ENCODE data around the gene SLC9A7. TPM values are rescaled to one million over a fixed set of nuclear protein-coding genes. Genes with fewer than 3 reads are reported as not detected.

SLC9A7 gene
- total RNA-seq, 1 donor from 2014 or later = 8.2 TPM

DNA sequence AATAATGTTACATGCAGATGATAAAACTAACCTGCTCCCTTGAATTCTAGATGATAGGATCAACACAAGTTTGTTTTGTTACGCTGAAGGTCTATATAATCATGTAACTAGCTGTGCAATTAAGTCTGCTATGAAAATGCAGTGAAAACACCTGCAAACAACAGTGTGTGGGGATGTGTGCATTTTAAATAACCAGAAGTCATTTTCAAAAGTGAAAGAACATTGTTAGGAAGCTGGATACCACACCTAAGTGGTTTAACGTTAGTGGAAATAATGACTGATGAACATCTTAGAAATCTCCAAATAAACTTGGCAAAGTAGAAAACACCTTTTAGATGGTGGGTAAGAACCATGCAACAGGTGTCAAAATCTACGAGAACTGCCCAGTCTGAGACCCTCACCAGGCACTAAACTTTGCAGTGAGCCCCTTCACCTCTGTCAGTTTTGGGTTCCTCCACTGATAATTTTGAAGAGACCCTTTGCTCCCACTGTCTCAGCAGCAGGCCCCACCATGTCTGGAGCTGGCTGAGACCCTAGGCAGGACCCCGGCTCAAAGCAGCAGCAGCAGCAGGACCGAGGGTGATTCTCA is 148.8 kb downstream of the SLC9A7 start:
- TF ChIP-seq, protein P1, sequence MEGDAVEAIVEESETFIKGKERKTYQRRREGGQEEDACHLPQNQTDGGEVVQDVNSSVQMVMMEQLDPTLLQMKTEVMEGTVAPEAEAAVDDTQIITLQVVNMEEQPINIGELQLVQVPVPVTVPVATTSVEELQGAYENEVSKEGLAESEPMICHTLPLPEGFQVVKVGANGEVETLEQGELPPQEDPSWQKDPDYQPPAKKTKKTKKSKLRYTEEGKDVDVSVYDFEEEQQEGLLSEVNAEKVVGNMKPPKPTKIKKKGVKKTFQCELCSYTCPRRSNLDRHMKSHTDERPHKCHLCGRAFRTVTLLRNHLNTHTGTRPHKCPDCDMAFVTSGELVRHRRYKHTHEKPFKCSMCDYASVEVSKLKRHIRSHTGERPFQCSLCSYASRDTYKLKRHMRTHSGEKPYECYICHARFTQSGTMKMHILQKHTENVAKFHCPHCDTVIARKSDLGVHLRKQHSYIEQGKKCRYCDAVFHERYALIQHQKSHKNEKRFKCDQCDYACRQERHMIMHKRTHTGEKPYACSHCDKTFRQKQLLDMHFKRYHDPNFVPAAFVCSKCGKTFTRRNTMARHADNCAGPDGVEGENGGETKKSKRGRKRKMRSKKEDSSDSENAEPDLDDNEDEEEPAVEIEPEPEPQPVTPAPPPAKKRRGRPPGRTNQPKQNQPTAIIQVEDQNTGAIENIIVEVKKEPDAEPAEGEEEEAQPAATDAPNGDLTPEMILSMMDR (IDR thresholded peaks at IDR 0.05; ENCODE audit: insufficient read depth, low read length, severe bottlenecking) = no peak
- no peak overlapping the region for H3K4me3 ChIP-seq (ENCODE audit: low read depth, low read length)
- no peaks in the 10 kb centered on the region for H3K36me3 ChIP-seq (ENCODE audit: control insufficient read depth, insufficient read depth, low read length)
- DNase-seq (ENCODE audit: low read depth) = no peak
- H3K27me3 ChIP-seq (ENCODE audit: control insufficient read depth, insufficient read depth, low read length) = no peaks in the 10 kb centered on the region
- FAIRE-seq = no peak

DNA sequence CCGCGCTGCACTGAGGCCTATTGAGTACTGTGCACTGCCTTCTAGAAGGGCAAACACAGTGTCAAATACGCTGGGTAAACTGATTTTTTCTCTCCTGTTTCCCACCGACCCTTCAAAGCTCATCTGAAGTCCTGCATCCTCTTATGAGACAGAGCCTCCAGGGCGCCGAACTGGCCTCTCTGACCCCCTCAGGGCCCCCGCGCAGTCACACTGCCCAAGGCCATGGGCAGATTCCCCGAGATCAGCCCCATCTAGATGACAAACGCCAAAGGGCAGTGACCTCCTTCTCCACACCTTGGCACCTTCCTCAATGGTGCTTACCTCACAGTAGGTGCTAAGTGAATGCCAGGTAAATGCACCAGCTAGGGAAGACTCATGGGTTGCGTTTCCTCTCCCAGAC is 151.0 kb downstream of the SLC9A7 start:
- no peak for FAIRE-seq
- no peaks in the 10 kb centered on the region for H3K36me3 ChIP-seq (ENCODE audit: control insufficient read depth, insufficient read depth, low read length)
- H3K4me3 ChIP-seq (ENCODE audit: low read depth, low read length) = no peak overlapping the region
- DNase-seq (ENCODE audit: low read depth) = no peak
- TF ChIP-seq, protein P1 (IDR thresholded peaks at IDR 0.05; ENCODE audit: insufficient read depth, low read length, severe bottlenecking) = no peak
- H3K27me3 ChIP-seq (ENCODE audit: control insufficient read depth, insufficient read depth, low read length) = no peaks in the 10 kb centered on the region

- DNase-seq (ENCODE audit: low read depth) (no peak), FAIRE-seq (no peak)
- no peaks in the 10 kb centered on the region for H3K36me3 ChIP-seq (ENCODE audit: control insufficient read depth, insufficient read depth, low read length)
- no peak overlapping the region for H3K4me3 ChIP-seq (ENCODE audit: low read depth, low read length)
- TF ChIP-seq, protein P1 (IDR thresholded peaks at IDR 0.05; ENCODE audit: insufficient read depth, low read length, severe bottlenecking) = no peak
- no peaks in the 10 kb centered on the region for H3K27me3 ChIP-seq (ENCODE audit: control insufficient read depth, insufficient read depth, low read length)
Observed at GRCh38 chrX:46602468-46603102, 156.3 kb downstream of the SLC9A7 start.

DNA sequence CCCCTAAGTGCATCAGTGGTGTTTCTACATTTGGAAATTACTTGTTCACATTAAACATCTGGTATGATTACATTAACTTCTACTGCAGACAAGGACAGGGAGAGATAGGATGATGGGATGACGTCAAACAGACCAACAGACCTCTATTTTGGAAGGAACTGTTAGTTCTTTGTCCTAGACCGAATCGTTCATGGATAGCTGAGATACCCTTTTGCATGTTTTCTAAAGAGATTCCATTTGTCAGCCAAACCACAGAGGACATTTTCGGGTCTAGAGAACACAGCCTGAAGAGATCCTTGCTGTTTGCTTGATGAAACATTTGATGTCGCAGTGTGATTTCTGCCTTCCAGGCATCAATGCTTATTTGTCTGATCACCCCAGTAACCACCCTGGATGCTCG is 157.6 kb downstream of the SLC9A7 start:
- no peak for DNase-seq (ENCODE audit: low read depth)
- FAIRE-seq = no peak
- H3K27me3 ChIP-seq (ENCODE audit: control insufficient read depth, insufficient read depth, low read length) = no peaks in the 10 kb centered on the region
- TF ChIP-seq, protein P1 (IDR thresholded peaks at IDR 0.05; ENCODE audit: insufficient read depth, low read length, severe bottlenecking) = no peak
- H3K4me3 ChIP-seq (ENCODE audit: low read depth, low read length) = no peak overlapping the region
- no peaks in the 10 kb centered on the region for H3K36me3 ChIP-seq (ENCODE audit: control insufficient read depth, insufficient read depth, low read length)

- FAIRE-seq (no peak), DNase-seq (ENCODE audit: low read depth) (no peak)
- no peaks in the 10 kb centered on the region for H3K27me3 ChIP-seq (ENCODE audit: control insufficient read depth, insufficient read depth, low read length)
- H3K36me3 ChIP-seq (ENCODE audit: control insufficient read depth, insufficient read depth, low read length) = no peaks in the 10 kb centered on the region
- H3K4me3 ChIP-seq (ENCODE audit: low read depth, low read length) = no peak overlapping the region
- TF ChIP-seq, protein P1 (IDR thresholded peaks at IDR 0.05; ENCODE audit: insufficient read depth, low read length, severe bottlenecking) = no peak
Observed at GRCh38 chrX:46599051-46599560, 159.8 kb downstream of the SLC9A7 start.

Data from bronchial epithelial cell (primary cell).